B cell (primary cell): ENCODE measurements around the gene PDIA4. TPM values are rescaled to one million over a fixed set of nuclear protein-coding genes. Genes with fewer than 3 reads are reported as not detected.

Source experiments
- ATAC-seq: fragments of 200-7000 bp; cut with Tn5 transposase; one replicate; pipeline ENCODE4 v1.10.0; 2021; ENCODE audit warnings: low read depth, mild to moderate bottlenecking, moderate number of reproducible peaks, moderate library complexity
- CTCF ChIA-PET: fragments of 350-600 bp; sonication (Branson Sonifier 250); formaldehyde crosslinking; loops from one replicate; lab custom pipeline; 2021; ENCODE audit warnings: antibody characterized with exemption, inconsistent platforms; lab: Charles Lee
- POLR2A ChIA-PET: fragments of 350-600 bp; sonication (Branson Sonifier 250); formaldehyde crosslinking; loops from one replicate; lab custom pipeline; 2021; ENCODE audit warnings: antibody characterized with exemption; lab: Charles Lee
- DNase-seq: peaks from one replicate; pipeline ENCODE4 v3.0.0; 2013
- H2AFZ ChIP-seq: 2 replicates; pipeline ENCODE4 v1.6.1; 2012; ENCODE audit warnings: mild to moderate bottlenecking, low read depth, low read length; ENCODE audit not compliant: insufficient read depth, poor library complexity, severe bottlenecking
- H3K27ac ChIP-seq, 2 donors: 1 replicate in 1 of 2; 2 replicates in 1 of 2; pipeline ENCODE4 v1.5.1; 2012 to 2013; ENCODE audit warnings: low read length in 2 of 2, mild to moderate bottlenecking in 2 of 2, moderate library complexity in 1 of 2
- H3K27me3 ChIP-seq, 4 experiments: fragments of 200-600 bp in 1 of 4; sonication (generic) in 1 of 4; replicated peaks in 1 of 4; 1 replicate in 2 of 4; 2 replicates in 2 of 4; pipeline versions ENCODE4 v1.6.1 to v1.7.0; 2013 to 2016; ENCODE audit warnings: low read length in 3 of 4, mild to moderate bottlenecking in 2 of 4, mixed read lengths in 1 of 4, moderate library complexity in 1 of 4; ENCODE audit not compliant: insufficient read depth in 4 of 4, control insufficient read depth in 3 of 4; ENCODE audit errors: control extremely low read depth in 1 of 4
- H3K36me3 ChIP-seq, 2 experiments: replicated peaks in 1 of 2; 1 replicate in 1 of 2; 2 replicates in 1 of 2; pipeline versions ENCODE4 v1.6.1 to v1.7.1; 2013; ENCODE audit warnings: low read length in 1 of 2; ENCODE audit not compliant: insufficient read depth in 2 of 2, control insufficient read depth in 1 of 2; ENCODE audit errors: control extremely low read depth in 1 of 2, extremely low read depth in 1 of 2
- H3K4me1 ChIP-seq, 2 donors: fragments of 200-600 bp in 1 of 2; sonication (generic) in 1 of 2; 1 replicate in 1 of 2; 2 replicates in 1 of 2; pipeline versions ENCODE4 v1.5.1 to v1.6.1; 2013 to 2017; ENCODE audit warnings: low read length in 2 of 2; ENCODE audit not compliant: control insufficient read depth in 2 of 2, insufficient read depth in 2 of 2
- H3K4me2 ChIP-seq: replicated peaks from 2 replicates; pipeline ENCODE3; 2012; ENCODE audit warnings: mild to moderate bottlenecking, low read depth, low read length; ENCODE audit not compliant: poor library complexity, severe bottlenecking
- H3K4me3 ChIP-seq, 5 experiments: fragments of 200-600 bp in 1 of 5; sonication (generic) in 1 of 5; 1 replicate in 3 of 5; 2 replicates in 2 of 5; pipeline versions ENCODE4 v1.5.1 to v1.7.0; 2011 to 2016; ENCODE audit warnings: low read length in 4 of 5, mild to moderate bottlenecking in 4 of 5, low read depth in 2 of 5, control low read depth in 1 of 5, moderate library complexity in 1 of 5; ENCODE audit not compliant: insufficient read depth in 1 of 5; ENCODE audit errors: control extremely low read depth in 1 of 5, extremely low read depth in 1 of 5
- H3K79me2 ChIP-seq: fragments of 200-600 bp; sonication (generic); one replicate; pipeline ENCODE4 v1.6.0; 2016; ENCODE audit warnings: low read length; ENCODE audit not compliant: control insufficient read depth, insufficient read depth
- H3K9ac ChIP-seq: fragments of 200-600 bp; sonication (generic); 2 replicates; pipeline ENCODE4 v1.6.1; 2017; ENCODE audit warnings: mild to moderate bottlenecking, low read length, moderate library complexity
- H3K9me3 ChIP-seq, 3 donors: one replicate each; pipeline versions ENCODE4 v1.6.1 to v1.7.1; 2013; ENCODE audit warnings: low read length in 2 of 3; ENCODE audit not compliant: control insufficient read depth in 2 of 3, insufficient read depth in 1 of 3; ENCODE audit errors: control extremely low read depth in 1 of 3
- H4K20me1 ChIP-seq: 2 replicates; pipeline ENCODE4 v1.6.0; 2012; ENCODE audit warnings: mild to moderate bottlenecking, low read length; ENCODE audit not compliant: insufficient read depth, control insufficient read depth, poor library complexity, severe bottlenecking
- H3K27ac Mint-ChIP-seq: one replicate; pipeline ENCODE4 v1.8.0; 2021; ENCODE audit warnings: mixed read lengths
- H3K27me3 Mint-ChIP-seq: one replicate; pipeline ENCODE4 v1.8.0; 2021; ENCODE audit warnings: mixed read lengths
- H3K4me1 Mint-ChIP-seq: one replicate; pipeline ENCODE4 v1.8.0; 2021; ENCODE audit warnings: mixed read lengths
- H3K4me3 Mint-ChIP-seq: one replicate; pipeline ENCODE4 v1.8.0; 2021; ENCODE audit warnings: mixed read lengths
- H3K9me3 Mint-ChIP-seq: one replicate; pipeline ENCODE4 v1.8.0; 2022; ENCODE audit warnings: mixed read lengths; ENCODE audit not compliant: insufficient read depth
- CTCF ChIP-seq: fragments of 200-600 bp; IDR thresholded peaks from one replicate; pipeline ENCODE4 v1.8.0; 2022; ENCODE audit warnings: antibody characterized with exemption, mild to moderate bottlenecking
- EZH2 ChIP-seq: IDR thresholded peaks from 2 replicates; pipeline ENCODE4 v1.6.1; 2012; ENCODE audit warnings: borderline replicate concordance, low read depth, mild to moderate bottlenecking, moderate library complexity, low read length; ENCODE audit not compliant: insufficient read depth, poor library complexity, severe bottlenecking
- WGBS: methylation state at CpG from one replicate; pipeline ENCODE4 v1.1.5; 2013; ENCODE audit warnings: missing lambda C conversion rate; ENCODE audit not compliant: insufficient coverage; 5-methylcytosine and 5-hydroxymethylcytosine counted together
- intact Hi-C: fragments of 100-400 bp; cut with micrococcal nuclease; formaldehyde crosslinking; loops from one replicate; pipeline ENCODE4 v1.10.0; 2022
- polyA plus RNA-seq: library from polyadenylated mRNA; depleted of rRNA; stranded (reverse); fragments of >200 nt; gene quantifications from 2 replicates; pipeline ENCODE4 v1.2.3, GENCODE V29; 2012
- total RNA-seq, 2 donors: library from RNA; stranded (reverse); fragments of 120-200 nt in 1 of 2; gene quantifications; 1 replicate in 1 of 2; 2 replicates in 1 of 2; pipeline versions ENCODE4 v1.2.3 to v1.2.4, GENCODE V29; 2013 to 2022

The PDIA4 gene
- total and polyA plus RNA-seq, 2 donors (not counting 1 experiment from before 2014, with no cell fraction given) = 31.6 to 34.7 TPM

GRCh38 chr7:149072438-149072775 lies 44.1 kb upstream of the PDIA4 start:
- Histone ChIP-seq H2AFZ (no peak overlapping the region), H3K79me2 (no peaks in the 10 kb centered on the region), H4K20me1 (no peaks in the 10 kb centered on the region), H3K4me1 (no peaks in the 10 kb centered on the region), H3K4me3 (no peak overlapping the region), H3K9ac (no peak overlapping the region), H3K36me3 (peaks cover 0 to 33% of the 10 kb centered on the region in 2 experiments), H3K27ac (no peak overlapping the region), H3K4me2 (peak overlapping the region; percentile 35), H3K9me3 (peaks cover 0 to 10% (median 0%) of the 10 kb centered on the region in 3 donors), H3K27me3 (no peaks in the 10 kb centered on the region)
- Mint-ChIP-seq H3K4me3 (no peak overlapping the region), H3K27me3 (no peaks in the 10 kb centered on the region), H3K4me1 (peaks cover 3% of the 10 kb centered on the region), H3K27ac (no peak overlapping the region), H3K9me3 (no peaks in the 10 kb centered on the region)
- ChIA-PET POLR2A (no interaction called here), CTCF (interaction anchor here (1.1 to 3.2 kb wide), 2 partner anchors 7 to 67 kb away, joined by 3 to 7 read pairs; no protein-coding TSS in a partner anchor)
- ATAC-seq (no peak), DNase-seq (no peak)
- no peak for TF ChIP-seq EZH2
- no peak for TF ChIP-seq CTCF
- intact Hi-C loops = no loop called here
- WGBS = 100% methylated on average over 2 of the region's 4 CpGs

GRCh38 chr7:149071641-149072437 lies 43.5 kb upstream of the PDIA4 start:
- peak; percentile 28 for ATAC-seq
- peak; percentile 26 for DNase-seq
- H3K9ac ChIP-seq = no peak overlapping the region
- Mint-ChIP-seq H3K27me3 (no peaks in the 10 kb centered on the region), H3K9me3 (no peaks in the 10 kb centered on the region), H3K27ac (no peak overlapping the region), H3K4me1 (peaks cover 3% of the 10 kb centered on the region), H3K4me3 (no peak overlapping the region)
- H3K4me3 ChIP-seq = peak overlapping the region in 1 of 5 experiments; percentile 5
- peak; percentile 25 for TF ChIP-seq CTCF
- no peak for TF ChIP-seq EZH2
- H3K79me2 ChIP-seq = no peaks in the 10 kb centered on the region
- H3K27ac ChIP-seq = no peak overlapping the region
- POLR2A ChIA-PET = no interaction called here
- no peaks in the 10 kb centered on the region for H3K4me1 ChIP-seq
- intact Hi-C loops = no loop called here
- H2AFZ ChIP-seq = peak overlapping the region; percentile 10
- H3K27me3 ChIP-seq = no peaks in the 10 kb centered on the region
- peaks cover 0 to 33% of the 10 kb centered on the region in 2 experiments for H3K36me3 ChIP-seq
- 90% methylated on average over 46 of the region's 46 CpGs for WGBS
- H3K4me2 ChIP-seq = peak overlapping the region; percentile 35
- H3K9me3 ChIP-seq = peaks cover 0 to 10% (median 0%) of the 10 kb centered on the region in 3 donors
- H4K20me1 ChIP-seq = no peaks in the 10 kb centered on the region
- CTCF ChIA-PET = interaction anchor here (3.2 kb wide), 1 partner anchor 66 kb away, joined by 7 read pairs; no protein-coding TSS in a partner anchor
